Vagina (tissue), 2 donors: ENCODE data around the gene RBM44. TPM values are rescaled to one million over a fixed set of nuclear protein-coding genes. Genes with fewer than 3 reads are reported as not detected.

Experiments
- DNase-seq, 2 donors: peaks; one replicate each; pipeline ENCODE4 v3.0.0-alpha.2; 2017; ENCODE audit errors: extremely low spot score in 2 of 2
- H3K27ac ChIP-seq: fragments of 200-600 bp; sonication (generic); one replicate; pipeline ENCODE4 v1.5.1; 2019
- H3K27me3 ChIP-seq: fragments of 200-600 bp; sonication (generic); one replicate; pipeline ENCODE4 v1.5.1; 2019
- H3K36me3 ChIP-seq, 2 donors: fragments of 200-600 bp; sonication (generic); one replicate each; pipeline ENCODE4 v1.5.1; 2017 to 2019
- H3K4me1 ChIP-seq: fragments of 200-600 bp; sonication (generic); one replicate; pipeline ENCODE4 v1.5.1; 2019
- H3K4me3 ChIP-seq, 2 donors: fragments of 200-600 bp; sonication (generic); 1 replicate in 1 of 2; 2 replicates in 1 of 2; pipeline ENCODE4 v1.5.1; 2016 to 2019
- H3K9me3 ChIP-seq: fragments of 200-600 bp; sonication (generic); one replicate; pipeline ENCODE4 v1.5.1; 2019
- CTCF ChIP-seq, 3 experiments: fragments of 450-650 bp in 2 of 3; fragments of 200-600 bp in 1 of 3; sonication (generic) in 1 of 3; IDR thresholded peaks; one replicate each; pipeline ENCODE4 v1.5.1; 2017 to 2019; ENCODE audit warnings: antibody characterized with exemption in 3 of 3, mild to moderate bottlenecking in 2 of 3, moderate library complexity in 2 of 3
- POLR2A ChIP-seq, 2 donors: fragments of 450-650 bp; IDR thresholded peaks; one replicate each; pipeline ENCODE4 v1.6.1; 2017; ENCODE audit warnings: antibody characterized with exemption in 2 of 2, mild to moderate bottlenecking in 2 of 2, moderate library complexity in 2 of 2
- POLR2AphosphoS5 ChIP-seq, 2 donors: sonication (generic); formaldehyde crosslinking; IDR thresholded peaks; one replicate each; pipeline ENCODE4 v1.9.0; 2017; ENCODE audit warnings: antibody characterized with exemption in 2 of 2, mild to moderate bottlenecking in 2 of 2, low read depth in 1 of 2; ENCODE audit not compliant: insufficient read depth in 1 of 2
- intact Hi-C: fragments of 100-400 bp; cut with DNase I; formaldehyde crosslinking; loops from one replicate; pipeline ENCODE4 v1.15.1; 2023
- total RNA-seq: library from RNA; depleted of rRNA; stranded (reverse); fragments of >200 nt; gene quantifications from one replicate; pipeline ENCODE4 v1.2.3, GENCODE V29; 2016

The RBM44 gene
- total RNA-seq, 1 donor from 2014 or later, result 0.98 TPM

GRCh38 chr2:237878321-237879057 is 79.9 kb downstream of the RBM44 start:
- no peak for TF ChIP-seq CTCF (IDR thresholded peaks at IDR 0.05)
- TF ChIP-seq POLR2A (IDR thresholded peaks at IDR 0.05), result no peak
- DNase-seq, result no peak
- intact Hi-C loops, result no loop called here
- H3K9me3 ChIP-seq, result no peaks in the 10 kb centered on the region
- H3K27me3 ChIP-seq, result no peaks in the 10 kb centered on the region
- H3K27ac ChIP-seq, result peak overlapping the region; percentile 54
- H3K36me3 ChIP-seq, result no peaks in the 10 kb centered on the region
- H3K4me3 ChIP-seq, result no peak overlapping the region
- peaks cover 31% of the 10 kb centered on the region for H3K4me1 ChIP-seq

GRCh38 chr2:237879058-237879430 is 80.5 kb downstream of the RBM44 start:
- H3K36me3 ChIP-seq, result no peaks in the 10 kb centered on the region
- intact Hi-C loops, result no loop called here
- no peak overlapping the region for H3K4me3 ChIP-seq
- no peak overlapping the region for H3K27ac ChIP-seq
- TF ChIP-seq POLR2AphosphoS5 (IDR thresholded peaks at IDR 0.05; ENCODE audit: insufficient read depth in 1 of 2, low read depth in 1 of 2) (no peak), POLR2A (IDR thresholded peaks at IDR 0.05) (no peak), CTCF (IDR thresholded peaks at IDR 0.05) (no peak)
- no peaks in the 10 kb centered on the region for H3K27me3 ChIP-seq
- DNase-seq, result no peak
- no peaks in the 10 kb centered on the region for H3K9me3 ChIP-seq
- H3K4me1 ChIP-seq, result peaks cover 26% of the 10 kb centered on the region

GRCh38 chr2:237879991-237880560 is 81.5 kb downstream of the RBM44 start:
- no peaks in the 10 kb centered on the region for H3K36me3 ChIP-seq
- DNase-seq, result no peak
- TF ChIP-seq POLR2AphosphoS5 (IDR thresholded peaks at IDR 0.05; ENCODE audit: insufficient read depth in 1 of 2, low read depth in 1 of 2) (no peak), CTCF (IDR thresholded peaks at IDR 0.05) (no peak), POLR2A (IDR thresholded peaks at IDR 0.05) (no peak)
- no peaks in the 10 kb centered on the region for H3K27me3 ChIP-seq
- H3K9me3 ChIP-seq, result no peaks in the 10 kb centered on the region
- H3K27ac ChIP-seq, result no peak overlapping the region
- peaks cover 26% of the 10 kb centered on the region for H3K4me1 ChIP-seq
- no peak overlapping the region for H3K4me3 ChIP-seq
- intact Hi-C loops, result no loop called here

- DNase-seq, result no peak
- Histone ChIP-seq H3K27ac (peak overlapping the region; percentile 42), H3K4me3 (no peak overlapping the region), H3K4me1 (peaks cover 48% of the 10 kb centered on the region), H3K27me3 (no peaks in the 10 kb centered on the region), H3K9me3 (no peaks in the 10 kb centered on the region), H3K36me3 (no peaks in the 10 kb centered on the region)
- TF ChIP-seq POLR2A (IDR thresholded peaks at IDR 0.05), result no peak
- no peak for TF ChIP-seq POLR2AphosphoS5 (IDR thresholded peaks at IDR 0.05; ENCODE audit: insufficient read depth in 1 of 2, low read depth in 1 of 2)
- TF ChIP-seq CTCF (IDR thresholded peaks at IDR 0.05), result no peak
- intact Hi-C loops, result no loop called here
Observed at GRCh38 chr2:237882510-237883481, 84.2 kb downstream of the RBM44 start.
